GM18870 (cell line): Measurements from ENCODE around the gene DGUOK.
"Not testable (repeated sequence)": the region's sequence is repeated elsewhere in the genome, so short reads cannot be mapped to it uniquely, and the experiment has no call there.

Source experiments
- ATAC-seq: cut with Tn5 transposase; IDR thresholded peaks from one replicate; pipeline ENCODE4 v1.9.1; 2021; ENCODE audit warnings: moderate library complexity; ENCODE audit not compliant: unreplicated experiment

The DGUOK gene

DNA sequence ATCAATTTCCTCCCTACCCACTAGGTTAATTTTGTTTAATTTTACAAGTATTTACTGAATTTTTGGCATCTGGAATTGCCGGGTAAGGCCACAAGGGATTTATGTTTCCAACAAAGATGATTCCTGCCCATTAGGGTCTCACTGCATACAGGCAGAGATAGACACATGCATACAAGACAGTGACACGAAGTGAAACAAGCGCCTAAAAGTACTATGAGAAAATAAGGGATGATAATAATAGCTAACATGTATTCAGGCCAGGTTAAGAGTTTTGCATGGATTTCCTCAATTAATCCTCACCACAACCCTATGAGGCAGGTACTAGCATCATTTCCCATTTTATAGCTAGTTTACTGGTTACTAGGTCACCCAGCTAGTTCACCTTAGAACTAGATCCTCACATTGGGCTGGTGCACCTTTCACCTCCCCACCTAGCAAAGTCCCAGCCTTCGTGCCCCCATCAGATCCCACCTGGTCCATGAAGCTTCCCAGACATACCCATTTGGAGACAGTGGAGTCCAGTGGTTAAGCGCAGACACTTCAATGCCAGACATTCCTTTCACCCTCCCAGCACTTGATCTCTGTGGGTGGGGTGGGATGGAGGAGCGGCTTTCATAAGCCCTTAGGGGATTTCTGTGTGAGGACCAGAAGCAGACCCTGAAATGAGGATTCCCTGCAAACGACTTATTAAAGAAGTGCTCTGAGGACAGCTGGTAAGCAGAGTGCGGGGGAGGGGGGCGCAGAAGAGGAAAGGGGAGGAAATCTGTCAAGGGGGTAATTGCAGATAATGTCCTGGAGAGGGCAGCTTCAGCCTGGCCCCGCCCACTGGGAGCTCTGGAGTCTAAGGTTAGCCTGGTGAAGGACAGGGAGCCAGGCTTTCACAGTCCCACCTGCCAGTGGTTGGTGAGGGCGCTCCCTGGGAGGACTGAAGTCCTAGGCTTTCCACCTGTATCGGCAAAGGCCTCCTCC, 5.8 kb upstream of the DGUOK start:
- no peak for ATAC-seq

GRCh38 chr2:73921581-73921980, 5.1 kb upstream of the DGUOK start:
- no peak for ATAC-seq

GRCh38 chr2:73922681-73923080, 4.0 kb upstream of the DGUOK start:
- no peak for ATAC-seq

GRCh38 chr2:73925033-73925704, 1.5 kb upstream of the DGUOK start:
- no peak for ATAC-seq

- ATAC-seq: no peak
Measured at GRCh38 chr2:73925853-73926492, 707 bp upstream of the DGUOK start.

GRCh38 chr2:73927344-73927743, 664 bp downstream of the DGUOK start:
- no peak for ATAC-seq

GRCh38 chr2:73928963-73929347, 2.3 kb downstream of the DGUOK start:
- no peak for ATAC-seq

DNA sequence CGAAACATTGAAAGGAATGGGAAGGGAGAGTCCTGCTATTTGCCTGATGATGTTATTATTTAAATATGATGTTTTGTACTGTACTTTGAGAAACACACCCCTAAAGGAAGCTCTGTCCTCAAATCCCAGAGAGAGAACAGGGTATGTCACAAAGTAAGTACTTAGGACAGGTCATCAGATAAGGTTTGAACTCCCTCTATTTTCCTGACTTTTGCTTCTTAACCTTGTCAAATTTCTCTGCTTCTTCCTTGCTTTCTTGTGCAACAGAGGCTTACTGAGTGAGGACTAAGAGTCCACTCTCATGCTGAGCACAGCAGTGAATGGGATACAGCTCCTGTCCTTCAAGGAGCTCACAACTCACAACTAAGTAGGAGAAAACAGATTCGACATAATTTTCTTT, 3.7 kb downstream of the DGUOK start:
- ATAC-seq: no peak

DNA sequence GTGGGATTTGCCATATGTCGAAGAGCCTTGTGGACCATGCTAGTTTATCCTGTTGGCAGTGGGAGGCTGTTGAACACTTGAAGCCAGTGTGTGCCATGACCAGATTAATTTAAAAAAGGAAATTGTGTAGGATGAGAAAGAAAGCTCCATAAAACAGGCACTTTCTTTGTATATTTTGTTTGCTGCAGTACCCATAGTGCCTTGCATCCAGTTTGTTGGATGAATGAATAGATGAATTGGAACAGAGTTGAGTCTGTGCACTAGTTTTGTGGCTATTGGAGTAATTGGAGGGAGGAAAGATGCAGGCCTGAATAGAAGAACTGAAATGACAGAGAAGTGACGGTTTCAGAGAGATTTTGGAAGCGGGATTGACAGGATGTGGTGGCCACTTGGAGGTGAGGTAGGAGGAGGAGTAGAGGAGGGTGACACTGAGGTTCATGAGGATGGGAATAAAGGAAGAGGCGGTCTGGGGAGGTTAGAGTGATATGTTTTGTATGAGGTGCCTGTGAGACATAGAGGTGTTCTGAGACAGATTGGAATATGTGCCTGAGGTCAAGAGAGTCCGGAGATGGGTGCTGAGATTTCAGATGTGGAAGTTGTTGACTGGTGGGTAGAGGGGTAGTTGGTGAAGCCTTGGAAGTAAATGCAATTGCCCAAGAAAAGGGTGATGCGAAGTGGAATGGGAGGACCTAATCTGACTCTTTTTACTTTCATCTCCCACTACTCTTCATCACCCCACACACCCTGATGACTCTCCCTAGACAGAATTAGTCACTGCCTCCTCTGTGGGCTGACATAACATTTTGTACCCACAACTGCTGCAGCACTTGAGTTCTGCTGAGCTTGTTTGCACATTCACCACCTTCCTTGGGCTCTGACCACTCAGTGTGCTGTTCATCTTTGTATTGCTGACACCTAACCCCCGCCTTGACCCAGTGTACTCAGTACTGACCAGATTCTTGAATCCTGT, 5.1 kb downstream of the DGUOK start:
- ATAC-seq: no peak

- no peak for ATAC-seq
Measured at GRCh38 chr2:73933194-73933593, 6.5 kb downstream of the DGUOK start.

DNA sequence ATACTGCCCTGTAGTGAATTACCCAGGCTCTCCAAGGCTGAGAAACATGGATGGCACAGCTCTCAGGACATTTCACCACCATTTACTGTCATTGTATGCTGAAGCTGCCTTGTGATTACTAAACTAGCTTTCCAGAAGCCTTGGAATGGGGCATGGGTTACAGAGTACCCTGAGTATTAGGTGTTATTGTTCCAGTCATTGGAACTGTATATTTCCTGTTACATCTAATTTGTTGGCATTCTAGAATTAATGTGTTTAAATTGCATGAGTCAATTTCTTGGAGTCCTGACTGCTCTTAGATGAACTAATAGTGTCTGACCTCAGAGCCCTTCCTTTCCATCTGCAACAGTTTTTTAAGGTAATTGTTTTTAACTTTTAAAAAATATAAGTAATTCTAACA, 9.0 kb downstream of the DGUOK start:
- ATAC-seq: no peak

DNA sequence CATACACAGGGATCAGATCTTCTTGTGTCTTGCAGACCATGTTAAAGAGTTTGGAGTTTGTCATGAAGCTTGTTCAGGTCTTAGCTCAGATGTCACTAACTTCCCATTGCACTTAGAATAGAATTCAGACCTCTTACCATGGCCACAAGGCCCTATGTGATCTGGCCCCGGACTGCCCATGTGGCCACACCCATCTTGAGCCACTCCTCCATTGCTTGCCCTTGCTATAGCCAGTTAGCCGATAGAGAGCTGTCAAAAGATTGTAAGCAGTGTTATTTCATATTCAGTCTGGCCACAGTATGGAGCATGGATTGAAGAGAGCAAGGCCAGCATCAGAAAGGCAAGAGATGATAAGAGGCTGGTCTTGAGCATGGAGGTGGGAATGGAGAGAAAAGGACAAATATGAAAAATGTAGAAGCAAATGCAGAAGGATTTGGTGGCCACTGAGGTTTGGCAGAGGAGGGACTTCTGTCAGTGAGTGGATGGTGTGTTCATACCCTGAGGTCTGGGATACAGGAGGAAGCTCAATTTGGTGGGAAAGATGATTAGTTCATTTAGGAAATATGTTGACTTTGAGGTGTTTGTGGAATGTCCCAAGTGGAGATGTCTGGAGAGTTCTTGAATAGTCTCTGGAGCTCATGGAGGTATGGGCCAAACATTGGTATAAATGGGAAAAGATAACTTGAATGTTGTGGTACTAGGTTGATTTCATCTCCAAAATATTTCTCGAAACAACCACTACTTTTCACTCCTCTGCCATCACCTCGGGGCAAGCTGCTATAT, 10.6 kb downstream of the DGUOK start:
- ATAC-seq: no peak

GRCh38 chr2:73937899-73938298, 11.2 kb downstream of the DGUOK start:
- no peak for ATAC-seq

- no peak for ATAC-seq
Measured at GRCh38 chr2:73938718-73939352, 12.2 kb downstream of the DGUOK start.

GRCh38 chr2:73939419-73939818, 12.7 kb downstream of the DGUOK start:
- ATAC-seq: no peak

DNA sequence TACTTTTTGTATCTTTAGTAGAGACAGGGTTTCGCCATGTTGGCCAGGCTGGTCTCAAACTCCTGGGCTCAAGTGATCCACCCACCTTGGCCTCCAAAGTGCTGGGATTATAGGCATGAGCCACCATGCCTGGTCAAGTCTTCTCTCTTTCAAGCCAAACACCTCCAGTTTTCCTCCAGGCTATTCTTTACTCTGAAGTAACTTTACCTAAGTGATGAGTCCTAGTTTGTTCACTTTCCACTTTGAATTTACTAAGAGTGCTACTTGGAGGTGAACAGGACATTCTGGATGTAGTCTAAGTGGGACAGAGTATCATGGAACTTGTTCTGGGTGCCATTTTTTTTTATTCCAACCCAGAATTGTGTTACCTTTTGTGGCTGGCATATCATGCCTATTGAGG, 13.4 kb downstream of the DGUOK start:
- ATAC-seq: not testable (repeated sequence)

DNA sequence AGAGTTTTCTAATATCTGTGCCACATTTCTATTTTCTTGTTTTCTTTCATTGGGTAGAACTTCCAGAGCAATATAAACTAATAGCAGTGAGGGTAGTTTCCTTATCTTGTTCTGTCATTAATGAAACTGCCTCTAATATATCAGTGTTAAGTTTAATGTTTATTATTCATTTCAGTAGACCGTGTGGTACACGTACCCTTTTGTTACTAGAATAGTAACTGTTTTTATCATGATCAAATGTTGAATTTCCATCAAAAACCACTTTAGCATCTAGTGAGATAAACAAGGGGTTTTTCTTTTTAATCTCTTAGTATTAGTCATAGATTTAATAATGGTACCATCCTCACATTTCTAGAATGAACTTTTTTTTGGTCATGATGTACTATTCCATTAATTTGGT, 16.0 kb downstream of the DGUOK start:
- ATAC-seq: no peak

DNA sequence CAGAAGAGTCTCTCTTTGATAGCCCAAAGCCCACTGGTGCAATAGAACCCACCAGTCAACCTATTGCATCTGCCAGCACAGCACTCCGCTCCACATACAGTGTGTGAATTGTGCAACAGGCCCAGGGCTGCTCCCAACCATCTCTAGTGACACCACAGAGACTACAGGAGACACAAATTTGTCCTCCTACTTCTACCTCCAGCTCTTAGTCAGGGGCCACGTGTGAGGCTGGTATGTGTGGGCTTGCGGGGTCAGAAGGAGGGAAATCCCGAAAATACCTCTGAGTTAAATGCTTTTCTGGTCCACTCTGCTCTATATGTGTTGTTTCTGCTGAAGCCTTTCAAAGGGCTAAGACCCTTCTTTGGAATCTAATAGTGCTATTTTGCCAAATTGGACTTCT, 18.0 kb downstream of the DGUOK start:
- ATAC-seq: no peak

DNA sequence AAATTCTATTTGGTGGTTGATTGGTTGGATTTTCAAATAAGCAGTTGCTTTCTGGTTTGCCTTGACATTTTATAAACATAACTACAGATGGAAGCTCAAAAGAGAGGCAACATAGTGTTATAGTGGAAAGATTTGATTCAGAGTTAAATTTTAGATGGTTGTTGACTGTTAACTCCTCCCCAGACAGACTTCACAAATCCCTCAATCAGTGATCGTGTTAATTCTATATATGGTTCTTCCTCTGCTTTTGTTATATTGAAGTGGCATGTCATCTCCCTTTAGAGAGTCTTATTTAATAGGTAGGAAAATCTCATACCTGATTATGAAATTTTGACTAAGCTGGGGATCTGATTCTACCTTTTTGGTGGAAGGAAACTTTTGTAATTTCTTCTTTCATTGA, 19.5 kb downstream of the DGUOK start:
- ATAC-seq: no peak
